ENCODE measurements around the gene JAKMIP1.

Gene JAKMIP1

GRCh38 chr4:6064383-6064782 is 136.0 kb downstream of the JAKMIP1 start:
- H3K4me3 ChIP-seq (ENCODE audit: low read length): no peak overlapping the region
- no peak for DNase-seq (ENCODE audit: low read depth)
- TF ChIP-seq CTCF (conservative IDR thresholded peaks at IDR 0.05; ENCODE audit: low read depth, low read length): no peak

- DNase-seq (ENCODE audit: low read depth): no peak
- no peak overlapping the region for H3K4me3 ChIP-seq (ENCODE audit: low read length)
- TF ChIP-seq CTCF (conservative IDR thresholded peaks at IDR 0.05; ENCODE audit: low read depth, low read length): no peak
Observed at GRCh38 chr4:6063684-6064083, 136.7 kb downstream of the JAKMIP1 start.

- no peak for TF ChIP-seq CTCF (conservative IDR thresholded peaks at IDR 0.05; ENCODE audit: low read depth, low read length)
- no peak overlapping the region for H3K4me3 ChIP-seq (ENCODE audit: low read length)
- no peak for DNase-seq (ENCODE audit: low read depth)
Observed at GRCh38 chr4:6062133-6062532, 138.2 kb downstream of the JAKMIP1 start.

- H3K4me3 ChIP-seq (ENCODE audit: low read length): no peak overlapping the region
- DNase-seq (ENCODE audit: low read depth): no peak
- no peak for TF ChIP-seq CTCF (conservative IDR thresholded peaks at IDR 0.05; ENCODE audit: low read depth, low read length)
Observed at GRCh38 chr4:6059375-6059805, 141.0 kb downstream of the JAKMIP1 start.

- DNase-seq (ENCODE audit: low read depth): no peak
- H3K4me3 ChIP-seq (ENCODE audit: low read length): no peak overlapping the region
- TF ChIP-seq CTCF (conservative IDR thresholded peaks at IDR 0.05; ENCODE audit: low read depth, low read length): no peak
Observed at GRCh38 chr4:6058531-6059374, 141.6 kb downstream of the JAKMIP1 start.

- H3K4me3 ChIP-seq (ENCODE audit: low read length): no peak overlapping the region
- DNase-seq (ENCODE audit: low read depth): no peak
- TF ChIP-seq CTCF (conservative IDR thresholded peaks at IDR 0.05; ENCODE audit: low read depth, low read length): no peak
Observed at GRCh38 chr4:6056976-6057766, 143.2 kb downstream of the JAKMIP1 start.

Measured in retinal pigment epithelial cell (primary cell).